HG02938 (cell line): Measurements from ENCODE around the gene C11orf52.

Source experiments
- ATAC-seq: cut with Tn5 transposase; IDR thresholded peaks from one replicate; pipeline ENCODE4 v1.9.1; 2021; ENCODE audit warnings: mild to moderate bottlenecking, moderate library complexity; ENCODE audit not compliant: unreplicated experiment

The C11orf52 gene

DNA sequence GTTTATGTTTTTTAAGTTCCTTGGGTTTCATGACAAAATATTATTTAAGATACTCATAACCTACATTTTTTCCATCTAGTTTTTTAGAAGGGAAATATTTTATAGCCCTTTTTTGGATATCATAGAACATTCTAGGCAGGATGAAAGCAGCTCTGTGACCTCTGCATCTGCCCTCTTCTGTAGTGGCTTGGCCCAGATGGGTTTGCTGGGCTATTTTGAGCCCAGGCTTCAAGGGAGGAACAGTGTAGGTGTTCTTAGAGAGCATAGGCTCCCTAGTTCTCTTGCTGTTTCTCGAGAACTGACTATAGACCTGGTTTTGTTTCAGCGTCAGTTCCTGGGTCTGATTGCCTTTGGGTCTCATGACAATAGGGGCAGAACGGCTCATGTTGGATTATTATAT, 50.6 kb downstream of the C11orf52 start:
- no peak for ATAC-seq

DNA sequence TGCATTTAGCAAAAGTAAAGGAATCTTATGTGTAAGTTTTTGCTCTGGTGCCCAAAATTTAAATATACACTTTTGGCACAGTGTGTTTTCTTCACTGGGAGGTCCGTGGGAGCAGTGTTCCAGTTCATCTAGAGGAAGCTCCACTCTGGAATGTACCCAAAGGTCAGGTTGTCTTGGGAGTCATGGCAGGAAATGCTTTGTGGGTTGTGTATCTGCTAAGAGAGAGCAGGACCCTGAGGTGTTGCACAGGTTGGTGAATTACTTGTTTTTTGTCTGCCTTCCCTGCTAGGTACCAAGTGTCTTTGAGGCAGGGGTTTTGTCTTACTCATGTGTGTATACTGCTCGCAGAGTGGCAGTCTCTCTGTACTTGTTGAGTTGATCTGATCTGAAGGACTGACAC, 55.7 kb downstream of the C11orf52 start:
- no peak for ATAC-seq

DNA sequence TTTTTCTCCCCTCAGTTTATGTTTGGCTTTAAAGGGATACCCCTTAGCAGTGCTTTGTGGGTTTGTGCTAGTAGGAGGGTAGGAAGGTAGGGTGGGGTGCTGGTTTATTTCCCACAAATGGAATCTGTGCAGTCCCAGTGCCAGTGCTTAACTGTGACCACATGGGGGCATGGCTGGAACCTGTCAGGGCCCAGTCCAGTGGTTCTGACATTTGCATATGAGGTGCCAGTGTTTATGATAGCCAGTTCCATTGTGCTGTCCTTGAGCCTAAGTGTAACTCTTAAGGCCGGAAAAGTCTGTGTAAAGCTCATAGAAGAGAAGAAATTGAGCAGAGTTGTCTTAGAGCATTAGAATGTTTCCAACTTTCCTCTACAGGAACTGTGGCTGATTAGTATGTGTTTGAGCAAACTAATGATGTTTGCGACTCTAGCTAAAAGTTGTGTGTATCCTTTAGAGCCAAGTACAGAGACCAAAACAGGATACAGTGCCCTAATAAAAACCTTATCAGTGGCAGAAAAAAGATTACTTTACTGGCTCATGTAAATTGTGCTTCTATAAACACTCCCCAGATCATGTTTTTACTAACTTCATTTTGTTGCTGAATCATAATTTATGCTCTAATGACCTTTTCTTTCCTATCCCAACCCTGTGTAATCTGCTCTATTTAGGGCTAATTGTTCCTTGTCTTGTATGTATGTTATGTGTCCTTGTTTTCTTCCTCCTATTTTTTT, 56.5 kb downstream of the C11orf52 start:
- no peak for ATAC-seq

DNA sequence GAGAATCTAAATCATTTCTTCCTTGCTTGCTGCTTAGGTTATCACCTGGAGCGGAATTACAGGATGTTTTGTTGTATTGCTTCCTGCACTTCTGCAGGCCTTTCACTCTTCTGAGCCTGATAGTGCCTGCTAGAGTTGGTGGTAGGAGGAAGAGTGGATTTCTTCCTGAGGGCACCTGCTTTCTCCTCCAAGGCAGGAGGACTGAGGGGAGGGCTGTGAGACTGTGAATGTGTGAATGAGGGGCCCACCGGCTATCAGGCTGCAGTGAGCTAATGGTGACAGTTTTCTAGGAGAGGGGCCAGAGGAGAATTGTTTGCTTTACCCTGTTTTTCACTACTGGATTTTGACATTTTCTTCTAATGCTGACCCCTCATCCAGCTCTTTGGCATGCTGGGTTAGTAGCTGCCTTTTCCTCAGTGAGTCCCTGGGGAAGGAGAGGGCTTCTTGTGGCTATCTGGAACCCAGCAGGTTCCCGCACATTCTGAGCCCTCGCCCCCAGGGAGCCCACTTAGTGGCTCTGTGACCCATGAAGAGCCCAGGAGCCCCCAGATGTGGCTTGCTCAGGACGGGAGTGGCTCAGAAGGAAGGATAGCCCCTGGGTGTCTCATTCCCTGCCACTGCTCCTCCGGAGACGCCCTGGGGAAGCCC, 57.5 kb downstream of the C11orf52 start:
- no peak for ATAC-seq
